HEK293T (cell line): Measurements from ENCODE around the gene PRPF40B.

ENCODE experiments used
- ARNT ChIP-seq: fragments of 450-650 bp; IDR thresholded peaks from 2 replicates; pipeline ENCODE4 v1.6.1; 2017; ENCODE audit warnings: mild to moderate bottlenecking
- BHLHE40 ChIP-seq: fragments of 450-650 bp; IDR thresholded peaks from 2 replicates; pipeline ENCODE4 v1.6.1; 2016; ENCODE audit warnings: mild to moderate bottlenecking, moderate library complexity, borderline replicate concordance
- CTBP1 ChIP-seq: fragments of 450-650 bp; IDR thresholded peaks from 2 replicates; pipeline ENCODE4 v1.6.1; 2016; ENCODE audit warnings: borderline replicate concordance
- ELF4 ChIP-seq: fragments of 450-650 bp; IDR thresholded peaks from 2 replicates; pipeline ENCODE4 v1.6.1; 2017; ENCODE audit warnings: antibody characterized with exemption
- FOXM1 ChIP-seq: fragments of 450-650 bp; IDR thresholded peaks from 2 replicates; pipeline ENCODE4 v1.6.1; 2017; ENCODE audit warnings: mild to moderate bottlenecking, borderline replicate concordance
- HDGF ChIP-seq: fragments of 450-650 bp; IDR thresholded peaks from 2 replicates; pipeline ENCODE4 v1.6.1; 2017; ENCODE audit warnings: antibody characterized with exemption, borderline replicate concordance
- L3MBTL2 ChIP-seq: fragments of 450-650 bp; conservative IDR thresholded peaks from 2 replicates; pipeline ENCODE4 v1.6.1; 2016; ENCODE audit warnings: mild to moderate bottlenecking
- PKNOX1 ChIP-seq: fragments of 450-650 bp; IDR thresholded peaks from 2 replicates; pipeline ENCODE4 v1.6.1; 2016
- SP1 ChIP-seq: fragments of 450-650 bp; IDR thresholded peaks from 2 replicates; pipeline ENCODE4 v1.6.1; 2017
- SUZ12 ChIP-seq: fragments of 450-650 bp; IDR thresholded peaks from 2 replicates; pipeline ENCODE4 v1.6.1; 2016; ENCODE audit warnings: mild to moderate bottlenecking
- TARDBP ChIP-seq: fragments of 450-650 bp; IDR thresholded peaks from 2 replicates; pipeline ENCODE4 v1.6.1; 2016

- TF ChIP-seq SUZ12 (no peak), BHLHE40 (no peak), ARNT (no peak), L3MBTL2 (no peak), CTBP1 (no peak), TARDBP (no peak), FOXM1 (no peak), HDGF (no peak), PKNOX1 (no peak), SP1 (no peak), ELF4 (no peak)
These were observed 46.4 kb downstream of the PRPF40B start for GRCh38 chr12:49669796-49670195.
